ENCODE results near the gene HADHA. TPM values are rescaled to one million over a fixed set of nuclear protein-coding genes. Genes with fewer than 3 reads are reported as not detected.

Gene HADHA
- 109 and 115 TPM in 2 replicates for total RNA-seq

DNA sequence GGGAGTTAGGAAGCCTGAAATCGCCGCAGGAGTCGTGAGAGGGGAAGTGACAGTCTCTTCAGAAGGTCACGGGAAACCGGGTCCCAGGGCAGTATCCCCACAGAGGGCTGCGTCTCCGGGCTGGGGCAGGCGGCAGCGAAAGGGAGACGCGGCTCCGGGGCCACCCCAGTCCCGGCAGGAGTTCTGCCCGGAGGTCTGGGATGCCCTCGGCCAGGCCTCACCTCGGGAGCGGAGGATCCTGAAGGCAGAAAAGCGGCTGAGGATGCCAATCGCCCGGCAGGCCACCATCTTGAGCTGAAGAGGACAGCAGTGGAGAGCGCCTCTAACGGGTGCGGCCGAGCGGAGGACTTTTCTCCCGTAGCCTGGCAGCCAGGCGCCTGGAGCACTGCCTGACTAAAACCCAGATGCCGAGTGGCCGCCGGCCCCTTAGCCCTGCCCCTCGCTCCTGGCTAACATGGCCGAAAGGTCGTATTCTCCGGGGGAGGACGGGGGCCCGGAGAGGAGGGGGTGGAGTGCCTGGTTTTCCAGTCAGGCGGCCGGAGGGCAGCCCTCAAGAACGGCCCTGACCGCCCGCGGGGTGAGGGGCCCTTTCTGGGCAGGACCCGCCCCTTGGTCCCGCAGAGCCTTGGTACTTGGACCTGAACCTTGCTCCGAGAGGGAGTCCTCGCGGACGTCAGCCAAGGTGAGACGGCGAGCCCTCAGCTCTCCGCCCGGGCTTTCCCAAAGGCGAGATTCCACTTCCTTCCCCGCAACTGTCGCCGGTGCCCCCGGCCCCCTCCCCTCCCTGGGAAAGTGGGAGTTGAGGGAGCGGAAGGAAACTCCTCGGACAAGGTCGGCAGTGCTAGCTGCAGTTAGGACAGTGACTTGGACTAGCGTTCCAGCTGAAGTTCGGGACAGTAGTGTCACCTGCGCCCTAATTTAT is at the start of gene HADHA, which contains the start of gene HADHB:
Gene HADHA (minus strand): TSS at position 324 of the 922 bp plus-strand sequence. CDS start 36 bp downstream, at position 288.
Gene HADHB (plus strand): TSS at position 631 of the 922 bp plus-strand sequence. CDS start 9,316 bp downstream, outside the sequence.
- Histone ChIP-seq H3K4me3 (ENCODE audit: low read depth, low read length) (peak within 1 kb of the TSS; percentile 88), H3K36me3 (ENCODE audit: control insufficient read depth, insufficient read depth, low read length) (no peaks in the 10 kb centered on the region), H3K27me3 (ENCODE audit: control insufficient read depth, insufficient read depth, low read length) (no peaks in the 10 kb centered on the region)
- TF ChIP-seq, protein P1, sequence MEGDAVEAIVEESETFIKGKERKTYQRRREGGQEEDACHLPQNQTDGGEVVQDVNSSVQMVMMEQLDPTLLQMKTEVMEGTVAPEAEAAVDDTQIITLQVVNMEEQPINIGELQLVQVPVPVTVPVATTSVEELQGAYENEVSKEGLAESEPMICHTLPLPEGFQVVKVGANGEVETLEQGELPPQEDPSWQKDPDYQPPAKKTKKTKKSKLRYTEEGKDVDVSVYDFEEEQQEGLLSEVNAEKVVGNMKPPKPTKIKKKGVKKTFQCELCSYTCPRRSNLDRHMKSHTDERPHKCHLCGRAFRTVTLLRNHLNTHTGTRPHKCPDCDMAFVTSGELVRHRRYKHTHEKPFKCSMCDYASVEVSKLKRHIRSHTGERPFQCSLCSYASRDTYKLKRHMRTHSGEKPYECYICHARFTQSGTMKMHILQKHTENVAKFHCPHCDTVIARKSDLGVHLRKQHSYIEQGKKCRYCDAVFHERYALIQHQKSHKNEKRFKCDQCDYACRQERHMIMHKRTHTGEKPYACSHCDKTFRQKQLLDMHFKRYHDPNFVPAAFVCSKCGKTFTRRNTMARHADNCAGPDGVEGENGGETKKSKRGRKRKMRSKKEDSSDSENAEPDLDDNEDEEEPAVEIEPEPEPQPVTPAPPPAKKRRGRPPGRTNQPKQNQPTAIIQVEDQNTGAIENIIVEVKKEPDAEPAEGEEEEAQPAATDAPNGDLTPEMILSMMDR (IDR thresholded peaks at IDR 0.05; ENCODE audit: insufficient read depth, low read length, poor library complexity, severe bottlenecking), result peak; percentile 32
- DNase-seq (ENCODE audit: low read depth), result peak; percentile 66

- Histone ChIP-seq H3K4me3 (ENCODE audit: low read depth, low read length) (no peak overlapping the region), H3K27me3 (ENCODE audit: control insufficient read depth, insufficient read depth, low read length) (no peaks in the 10 kb centered on the region), H3K36me3 (ENCODE audit: control insufficient read depth, insufficient read depth, low read length) (no peaks in the 10 kb centered on the region)
- TF ChIP-seq, protein P1 (IDR thresholded peaks at IDR 0.05; ENCODE audit: insufficient read depth, low read length, poor library complexity, severe bottlenecking), result no peak
- DNase-seq (ENCODE audit: low read depth), result no peak
Observed at GRCh38 chr2:26292646-26293045, 48.2 kb upstream of the HADHA start.

DNA sequence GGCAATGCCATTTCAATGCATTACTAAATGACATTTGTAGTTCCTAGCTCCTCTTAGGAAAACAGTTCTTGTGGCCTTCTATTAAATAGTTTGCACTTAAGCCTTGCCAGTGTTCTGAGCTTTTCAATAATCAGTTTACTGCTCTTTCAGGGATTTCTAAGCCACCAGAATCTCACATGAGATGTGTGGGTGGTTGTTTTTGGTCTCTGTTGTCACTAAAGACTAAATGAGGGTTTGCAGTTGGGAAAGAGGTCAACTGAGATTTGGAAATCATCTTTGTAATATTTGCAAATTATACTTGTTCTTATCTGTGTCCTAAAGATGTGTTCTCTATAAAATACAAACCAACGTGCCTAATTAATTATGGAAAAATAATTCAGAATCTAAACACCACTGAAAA is 45.6 kb upstream of the HADHA start:
- H3K36me3 ChIP-seq (ENCODE audit: control insufficient read depth, insufficient read depth, low read length), result no peaks in the 10 kb centered on the region
- H3K27me3 ChIP-seq (ENCODE audit: control insufficient read depth, insufficient read depth, low read length), result no peaks in the 10 kb centered on the region
- TF ChIP-seq, protein P1 (IDR thresholded peaks at IDR 0.05; ENCODE audit: insufficient read depth, low read length, poor library complexity, severe bottlenecking), result no peak
- no peak for DNase-seq (ENCODE audit: low read depth)
- no peak overlapping the region for H3K4me3 ChIP-seq (ENCODE audit: low read depth, low read length)

DNA sequence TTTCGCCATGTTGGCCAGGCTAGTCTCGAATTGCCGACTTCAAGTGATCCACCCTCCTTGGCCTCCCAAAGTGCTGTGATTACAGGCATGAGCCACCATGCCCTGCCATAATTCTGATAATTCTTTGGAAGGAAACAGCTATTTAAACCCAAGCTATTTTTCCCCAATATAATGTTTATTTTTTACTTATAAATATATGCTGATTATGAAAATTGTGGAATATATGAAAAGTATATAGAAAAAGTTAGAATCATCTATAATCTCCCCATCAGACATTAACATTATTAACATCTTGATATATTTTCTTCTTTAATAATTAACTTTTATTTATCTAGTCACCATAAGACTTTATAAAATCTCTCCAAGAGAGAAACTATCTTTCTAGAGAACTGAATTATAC is 41.5 kb upstream of the HADHA start:
- TF ChIP-seq, protein P1 (IDR thresholded peaks at IDR 0.05; ENCODE audit: insufficient read depth, low read length, poor library complexity, severe bottlenecking), result no peak

DNA sequence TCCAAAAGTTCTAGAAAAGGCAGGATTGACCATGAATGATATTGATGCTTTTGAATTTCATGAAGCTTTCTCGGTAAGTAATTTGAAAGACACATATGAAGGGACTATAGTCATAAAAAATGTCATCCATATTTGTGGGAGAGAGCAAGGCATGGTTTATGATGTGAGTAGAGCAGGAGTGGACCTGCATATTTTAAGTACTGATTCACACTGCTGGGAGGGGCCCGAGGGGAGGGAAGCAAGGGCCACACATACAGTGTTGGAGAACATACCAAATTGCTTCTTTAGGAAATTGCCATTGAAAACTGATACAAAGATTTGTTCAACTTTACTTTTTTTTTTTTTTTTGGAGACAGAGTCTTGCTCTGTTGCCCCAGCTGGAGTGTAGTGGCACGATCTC is 39.7 kb upstream of the HADHA start:
- H3K36me3 ChIP-seq (ENCODE audit: control insufficient read depth, insufficient read depth, low read length), result no peaks in the 10 kb centered on the region
- DNase-seq (ENCODE audit: low read depth), result no peak

More for the DNA sequence above, 41.5 kb upstream of the HADHA start:
- DNase-seq (ENCODE audit: low read depth), result no peak
- Histone ChIP-seq H3K36me3 (ENCODE audit: control insufficient read depth, insufficient read depth, low read length) (no peaks in the 10 kb centered on the region), H3K4me3 (ENCODE audit: low read depth, low read length) (no peak overlapping the region), H3K27me3 (ENCODE audit: control insufficient read depth, insufficient read depth, low read length) (no peaks in the 10 kb centered on the region)

More for the DNA sequence above, 39.7 kb upstream of the HADHA start:
- no peak overlapping the region for H3K4me3 ChIP-seq (ENCODE audit: low read depth, low read length)
- no peaks in the 10 kb centered on the region for H3K27me3 ChIP-seq (ENCODE audit: control insufficient read depth, insufficient read depth, low read length)
- TF ChIP-seq, protein P1 (IDR thresholded peaks at IDR 0.05; ENCODE audit: insufficient read depth, low read length, poor library complexity, severe bottlenecking), result no peak

Measured in kidney epithelial cell (primary cell).